ENCODE results near the gene RPL10L. TPM values are rescaled to one million over a fixed set of nuclear protein-coding genes. Genes with fewer than 3 reads are reported as not detected.

Gene RPL10L
- total RNA-seq, 4 donors from 2014 or later, result not detected

- no peak for TF ChIP-seq CTCF (IDR thresholded peaks at IDR 0.05; ENCODE audit: low read depth)
Measured at GRCh38 chr14:46646796-46647195, 4.8 kb downstream of the RPL10L start.

GRCh38 chr14:46626876-46627275 is 24.7 kb downstream of the RPL10L start:
- no peak for TF ChIP-seq CTCF (IDR thresholded peaks at IDR 0.05; ENCODE audit: low read depth)
